ENCODE data around the gene CMSS1.
A peak's percentile ranks its signal among the peaks of the same experiment; 100 is the strongest.

CMSS1 gene

GRCh38 chr3:99856437-99857220 lies 39.0 kb downstream of the CMSS1 start:
- no peaks in the 10 kb centered on the region for H3K9me3 ChIP-seq (ENCODE audit: control insufficient read depth, insufficient read depth, low read depth, low read length)
- H3K4me3 ChIP-seq (ENCODE audit: low read depth, low read length), result no peak overlapping the region
- TF ChIP-seq ZFHX2 (tag by site-specific recombination; conservative IDR thresholded peaks at IDR 0.05) (no peak), ZNF843 (tag by site-specific recombination; IDR thresholded peaks at IDR 0.05) (0 out of 2 replicates have a peak, but pooled peaks have one; percentile 26), IKZF3 (tag by site-specific recombination; IDR thresholded peaks at IDR 0.05) (0 out of 2 replicates have a peak, but pooled peaks have one; percentile 34), ZNF580 (tag by site-specific recombination; IDR thresholded peaks at IDR 0.05) (0 out of 2 replicates have a peak, but pooled peaks have one; percentile 30), ZNF114 (tag by site-specific recombination; IDR thresholded peaks at IDR 0.05) (no peak), PRDM1 (tag by site-specific recombination; IDR thresholded peaks at IDR 0.05) (no peak), HIC1 (tag by site-specific recombination; IDR thresholded peaks at IDR 0.05) (0 out of 2 replicates have a peak, but pooled peaks have one; percentile 22), MYNN (tag by site-specific recombination; IDR thresholded peaks at IDR 0.05; ENCODE audit: borderline replicate concordance) (no peak)
- TF ChIP-seq, protein P1, sequence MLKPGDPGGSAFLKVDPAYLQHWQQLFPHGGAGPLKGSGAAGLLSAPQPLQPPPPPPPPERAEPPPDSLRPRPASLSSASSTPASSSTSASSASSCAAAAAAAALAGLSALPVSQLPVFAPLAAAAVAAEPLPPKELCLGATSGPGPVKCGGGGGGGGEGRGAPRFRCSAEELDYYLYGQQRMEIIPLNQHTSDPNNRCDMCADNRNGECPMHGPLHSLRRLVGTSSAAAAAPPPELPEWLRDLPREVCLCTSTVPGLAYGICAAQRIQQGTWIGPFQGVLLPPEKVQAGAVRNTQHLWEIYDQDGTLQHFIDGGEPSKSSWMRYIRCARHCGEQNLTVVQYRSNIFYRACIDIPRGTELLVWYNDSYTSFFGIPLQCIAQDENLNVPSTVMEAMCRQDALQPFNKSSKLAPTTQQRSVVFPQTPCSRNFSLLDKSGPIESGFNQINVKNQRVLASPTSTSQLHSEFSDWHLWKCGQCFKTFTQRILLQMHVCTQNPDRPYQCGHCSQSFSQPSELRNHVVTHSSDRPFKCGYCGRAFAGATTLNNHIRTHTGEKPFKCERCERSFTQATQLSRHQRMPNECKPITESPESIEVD (tag by site-specific recombination; IDR thresholded peaks at IDR 0.05), result peak; percentile 90
- peaks cover 9% of the 10 kb centered on the region for H3K4me1 ChIP-seq (ENCODE audit: control insufficient read depth, insufficient read depth, low read length)
- no peaks in the 10 kb centered on the region for H3K36me3 ChIP-seq (ENCODE audit: control insufficient read depth in 2 of 2, insufficient read depth in 1 of 2, low read length in 2 of 2)
- CTCF ChIA-PET, result no interaction called here
- POLR2A ChIA-PET, result no interaction called here
- no peak overlapping the region for H3K27ac ChIP-seq (ENCODE audit: extremely low read depth, low read depth, low read length)

DNA sequence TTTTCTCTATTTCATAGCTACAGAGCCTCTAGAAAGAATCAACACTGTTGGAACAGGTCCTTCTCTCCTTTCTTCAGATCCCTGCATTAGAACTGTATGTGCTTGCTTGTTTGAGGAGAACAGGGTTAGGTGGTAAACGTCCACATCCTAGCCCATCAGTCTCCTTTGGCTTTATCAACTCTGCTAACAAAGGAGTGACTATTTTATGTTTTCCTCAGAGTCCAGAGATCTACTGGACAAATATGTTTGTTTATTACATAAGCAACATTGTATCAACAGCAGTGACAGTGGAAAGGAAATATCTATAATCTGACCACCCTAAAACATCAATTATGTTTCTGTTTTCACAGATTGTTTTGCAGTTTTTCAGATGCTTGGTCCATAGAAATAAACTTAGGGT lies 39.6 kb downstream of the CMSS1 start:
- ChIA-PET POLR2A (no interaction called here), CTCF (no interaction called here)
- peaks cover 9% of the 10 kb centered on the region for H3K4me1 ChIP-seq (ENCODE audit: control insufficient read depth, insufficient read depth, low read length)
- TF ChIP-seq ZBTB20 (tag by site-specific recombination; IDR thresholded peaks at IDR 0.05) (no peak), ZNF148 (tag by site-specific recombination; IDR thresholded peaks at IDR 0.05; ENCODE audit: borderline replicate concordance) (no peak), ZNF248 (tag by site-specific recombination; IDR thresholded peaks at IDR 0.05) (no peak), FEZF1 (tag by site-specific recombination; IDR thresholded peaks at IDR 0.05) (no peak), PBX3 (CRISPR knock-in tag; IDR thresholded peaks at IDR 0.05) (no peak)
- TF ChIP-seq, protein P2, sequence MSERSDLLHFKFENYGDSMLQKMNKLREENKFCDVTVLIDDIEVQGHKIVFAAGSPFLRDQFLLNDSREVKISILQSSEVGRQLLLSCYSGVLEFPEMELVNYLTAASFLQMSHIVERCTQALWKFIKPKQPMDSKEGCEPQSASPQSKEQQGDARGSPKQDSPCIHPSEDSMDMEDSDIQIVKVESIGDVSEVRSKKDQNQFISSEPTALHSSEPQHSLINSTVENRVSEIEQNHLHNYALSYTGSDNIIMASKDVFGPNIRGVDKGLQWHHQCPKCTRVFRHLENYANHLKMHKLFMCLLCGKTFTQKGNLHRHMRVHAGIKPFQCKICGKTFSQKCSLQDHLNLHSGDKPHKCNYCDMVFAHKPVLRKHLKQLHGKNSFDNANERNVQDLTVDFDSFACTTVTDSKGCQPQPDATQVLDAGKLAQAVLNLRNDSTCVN (tag by site-specific recombination; optimal IDR thresholded peaks at IDR 0.05), result no peak
- no peaks in the 10 kb centered on the region for H3K36me3 ChIP-seq (ENCODE audit: control insufficient read depth in 2 of 2, insufficient read depth in 1 of 2, low read length in 2 of 2)
- no peaks in the 10 kb centered on the region for H3K9me3 ChIP-seq (ENCODE audit: control insufficient read depth, insufficient read depth, low read depth, low read length)
- H3K27ac ChIP-seq (ENCODE audit: extremely low read depth, low read depth, low read length), result no peak overlapping the region
- no peak overlapping the region for H3K4me3 ChIP-seq (ENCODE audit: low read depth, low read length)
